KBM-7 (cell line): Measurements from ENCODE around the gene TARM1.

ENCODE experiments used
- DNase-seq: peaks from one replicate; pipeline ENCODE4 v3.0.0-alpha.2; 2015
- in situ Hi-C: fragments of 300-500 bp; cut with MboI; formaldehyde crosslinking; loops from 2 replicates; pipeline ENCODE4 v1.14.3; 2020; ENCODE audit warnings: low sequenced_read_pairs, low pct_unique_long_range_greater_than_20kb, mixed read lengths

The TARM1 gene

DNA sequence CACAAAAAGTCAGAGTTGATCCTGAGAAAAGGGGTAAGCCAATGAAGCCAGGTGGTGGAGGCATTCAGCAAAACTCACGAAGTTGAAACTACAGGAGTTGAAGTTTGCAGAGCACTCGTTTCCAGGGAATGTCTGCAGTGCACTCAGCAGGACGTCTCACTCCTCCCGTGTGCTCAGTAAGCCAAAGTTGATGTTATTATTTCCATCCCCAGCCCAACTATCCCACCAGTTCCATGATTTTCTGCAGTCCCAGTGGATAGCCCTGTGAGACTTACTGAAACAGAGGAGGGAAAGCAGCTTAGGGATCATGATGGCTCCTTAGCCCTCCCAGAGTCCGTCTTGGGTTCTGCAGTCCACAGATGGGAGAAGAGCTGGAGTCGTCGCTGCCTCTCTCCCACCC, at the start of gene TARM1:
Gene TARM1 (minus strand): TSS at position 334 of the 400 bp plus-strand sequence. CDS start 25 bp downstream, at position 309.
- in situ Hi-C loops: no loop called here
- DNase-seq: no peak

DNA sequence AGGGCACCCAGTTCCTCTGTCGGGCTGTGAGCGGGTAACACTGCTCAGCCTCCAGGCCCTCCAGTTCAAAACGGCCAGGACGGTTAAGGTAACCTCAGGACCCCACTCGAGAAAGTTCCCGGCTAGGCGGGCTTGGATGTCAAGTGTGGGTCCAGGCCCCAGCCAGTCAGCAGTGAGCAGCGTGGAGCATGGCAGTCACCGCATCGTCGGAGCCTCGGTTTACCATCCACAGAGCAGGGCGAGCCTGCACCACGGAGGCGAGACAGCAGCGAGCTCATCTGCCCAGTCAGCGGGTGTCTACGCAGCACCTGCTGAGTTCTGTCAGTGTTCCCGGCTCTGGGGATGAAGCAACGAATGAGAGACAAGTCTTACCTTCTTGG, 48.4 kb upstream of the TARM1 start:
- no peak for DNase-seq
- in situ Hi-C loops: no loop called here

DNA sequence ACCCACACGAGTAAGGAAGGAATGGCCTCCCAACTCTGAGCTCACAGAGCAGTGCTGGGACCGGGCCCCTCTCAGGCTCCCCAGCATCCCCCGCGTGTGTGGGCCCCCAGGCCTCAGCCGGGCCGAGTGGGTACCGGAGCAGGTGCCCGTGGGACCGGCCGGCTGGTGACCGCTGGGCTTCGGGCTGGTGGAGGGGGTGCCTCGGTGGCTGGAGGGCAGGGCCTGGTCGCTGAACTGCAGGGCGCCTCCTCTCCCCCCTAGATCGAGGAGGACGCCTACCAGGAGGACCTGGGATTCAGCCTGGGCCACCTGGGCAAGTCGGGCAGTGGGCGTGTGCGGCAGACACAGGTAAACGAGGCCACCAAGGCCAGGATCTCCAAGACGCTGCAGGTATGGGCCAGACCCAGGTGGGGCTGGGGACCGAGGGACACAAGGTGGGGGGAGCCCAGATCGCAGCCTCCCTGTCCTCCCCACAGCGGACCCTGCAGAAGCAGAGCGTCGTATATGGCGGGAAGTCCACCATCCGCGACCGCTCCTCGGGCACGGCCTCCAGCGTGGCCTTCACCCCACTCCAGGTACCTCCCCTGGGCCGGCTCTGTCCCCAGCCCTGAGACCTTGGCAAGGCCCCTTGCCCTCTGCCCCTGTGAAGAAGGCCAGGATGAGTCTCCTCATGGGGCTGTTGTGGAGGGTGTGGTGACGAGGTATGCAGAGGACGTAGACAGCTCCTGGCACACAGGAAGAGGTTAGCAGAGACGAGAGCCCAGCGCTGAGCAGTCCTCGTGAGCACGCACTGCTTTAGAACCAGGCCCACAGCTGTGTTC, 47.8 kb upstream of the TARM1 start:
- in situ Hi-C loops: no loop called here
- no peak for DNase-seq

DNA sequence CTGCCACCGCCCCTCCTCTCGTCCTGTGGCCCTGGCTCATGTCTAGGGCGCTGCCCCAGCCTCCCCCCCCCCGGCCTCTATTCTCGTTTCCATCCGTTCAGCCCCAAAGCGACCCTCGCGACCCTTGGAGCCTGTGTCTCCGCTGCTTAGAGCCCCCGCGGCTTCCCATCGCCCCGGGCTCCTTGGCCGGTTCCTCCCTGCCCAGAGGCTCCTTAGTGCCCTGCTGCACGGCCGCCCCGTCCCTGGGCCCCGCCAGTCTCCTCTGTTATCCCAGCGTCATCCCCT, 47.2 kb upstream of the TARM1 start:
- in situ Hi-C loops: no loop called here

DNA sequence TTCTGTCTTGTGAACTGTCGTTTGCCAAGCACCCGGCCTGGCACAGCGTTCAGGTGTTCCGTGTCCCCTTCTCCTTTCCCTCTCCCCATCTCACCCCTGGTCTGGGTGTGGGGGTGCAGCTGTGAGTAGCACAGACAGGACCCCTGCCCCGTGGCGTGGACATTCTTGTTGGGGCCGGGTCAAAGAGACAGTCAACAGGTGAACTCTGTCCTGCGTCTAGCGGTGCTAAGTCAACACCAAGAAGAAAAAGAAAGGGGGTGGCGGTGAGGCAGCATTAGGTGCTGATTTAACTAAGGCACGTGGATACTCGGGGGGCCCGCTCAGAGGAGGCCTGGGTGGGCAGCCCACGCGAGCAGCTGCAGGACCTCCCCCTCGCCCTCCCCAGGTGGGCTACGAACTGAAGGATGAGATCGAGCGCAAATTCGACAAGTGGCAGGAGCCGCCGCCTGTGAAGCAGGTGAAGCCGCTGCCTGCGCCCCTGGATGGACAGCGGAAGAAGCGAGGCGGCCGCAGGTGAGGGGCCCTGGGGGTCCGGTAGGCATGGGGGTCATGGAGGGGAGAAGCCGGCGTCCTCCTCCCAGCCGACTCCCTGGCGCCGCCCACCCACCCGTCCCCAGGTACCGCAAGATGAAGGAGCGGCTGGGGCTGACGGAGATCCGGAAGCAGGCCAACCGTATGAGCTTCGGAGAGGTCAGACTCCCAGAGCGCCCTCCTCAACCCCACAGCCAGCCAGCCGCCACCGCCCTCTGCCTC, 46.7 kb upstream of the TARM1 start:
- DNase-seq: no peak
- in situ Hi-C loops: no loop called here

More for the DNA sequence above, 47.2 kb upstream of the TARM1 start:
- DNase-seq: no peak

DNA sequence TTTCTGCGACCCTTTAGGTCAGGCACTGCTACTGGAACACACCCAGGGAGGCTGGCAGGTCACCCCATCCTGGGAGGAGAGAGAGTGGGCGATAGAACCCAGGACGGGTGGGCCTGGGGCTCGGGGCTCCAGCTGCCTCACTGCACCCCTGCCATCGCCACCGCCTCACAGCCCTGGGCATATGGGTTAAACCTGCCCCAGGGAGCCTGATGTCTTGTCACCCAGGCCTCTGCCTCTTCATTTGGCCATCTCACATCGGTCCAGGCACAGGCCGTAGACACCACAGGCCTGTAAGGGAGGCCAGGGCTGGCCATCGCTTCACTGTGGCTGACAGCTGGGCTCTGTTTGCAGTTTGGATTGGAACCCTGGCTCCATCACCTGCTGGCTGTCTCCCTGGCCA, 44.5 kb upstream of the TARM1 start:
- DNase-seq: no peak
- in situ Hi-C loops: no loop called here

DNA sequence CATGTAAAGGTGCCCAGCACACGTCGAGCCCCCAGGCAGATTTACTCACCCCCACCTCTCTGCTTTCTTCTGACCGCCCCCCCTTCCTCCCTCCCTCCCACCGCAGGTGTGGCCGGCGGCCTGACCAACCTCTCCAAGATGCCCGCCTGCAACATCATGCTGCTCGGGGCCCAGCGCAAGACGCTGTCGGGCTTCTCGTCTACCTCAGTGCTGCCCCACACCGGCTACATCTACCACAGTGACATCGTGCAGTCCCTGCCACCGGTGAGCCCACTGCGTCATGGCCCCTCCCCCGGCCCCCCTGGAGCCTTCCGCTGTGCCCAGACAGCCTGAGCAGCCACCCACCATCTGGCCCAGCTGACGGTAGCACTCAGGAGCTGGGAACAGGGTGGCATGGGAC, 43.2 kb upstream of the TARM1 start:
- no peak for DNase-seq
- in situ Hi-C loops: no loop called here

DNA sequence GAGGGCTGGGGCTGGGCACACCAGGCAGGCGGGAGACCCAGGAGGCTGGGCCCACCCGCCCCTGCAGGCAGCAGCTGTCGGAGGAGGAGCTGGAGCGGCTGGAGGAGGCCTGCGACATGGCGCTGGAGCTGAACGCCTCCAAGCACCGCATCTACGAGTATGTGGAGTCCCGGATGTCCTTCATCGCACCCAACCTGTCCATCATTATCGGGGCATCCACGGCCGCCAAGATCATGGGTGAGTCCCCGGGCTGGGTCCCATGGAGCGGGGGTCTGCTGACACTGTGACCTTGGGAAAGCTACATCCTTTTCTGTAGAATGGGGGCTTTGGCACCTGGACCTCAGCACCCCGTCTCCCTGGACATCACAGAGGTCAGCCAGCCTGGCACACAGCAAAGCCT, 42.5 kb upstream of the TARM1 start:
- in situ Hi-C loops: no loop called here

DNA sequence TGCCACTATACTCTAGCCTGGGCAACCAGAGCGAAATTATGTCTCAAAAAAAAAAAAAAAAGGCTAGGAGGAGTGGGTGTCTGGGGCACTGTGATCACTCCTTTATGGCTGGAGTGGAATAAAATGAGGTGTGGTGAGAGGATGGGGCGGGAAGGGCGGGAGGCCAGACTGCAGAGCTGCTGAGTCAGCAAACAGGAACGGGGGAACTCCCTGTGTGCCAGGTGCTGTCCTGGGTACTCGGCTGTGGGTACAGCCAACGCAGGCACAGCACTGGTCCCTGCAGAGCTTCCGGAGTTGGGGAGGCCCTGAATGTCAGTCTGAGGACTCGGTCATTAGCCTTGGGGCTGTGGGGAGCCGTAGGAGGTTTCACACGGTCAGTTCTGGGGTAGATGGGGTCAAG, 40.1 kb upstream of the TARM1 start:
- in situ Hi-C loops: no loop called here
- no peak for DNase-seq

More for the DNA sequence above, 42.5 kb upstream of the TARM1 start:
- DNase-seq: no peak

DNA sequence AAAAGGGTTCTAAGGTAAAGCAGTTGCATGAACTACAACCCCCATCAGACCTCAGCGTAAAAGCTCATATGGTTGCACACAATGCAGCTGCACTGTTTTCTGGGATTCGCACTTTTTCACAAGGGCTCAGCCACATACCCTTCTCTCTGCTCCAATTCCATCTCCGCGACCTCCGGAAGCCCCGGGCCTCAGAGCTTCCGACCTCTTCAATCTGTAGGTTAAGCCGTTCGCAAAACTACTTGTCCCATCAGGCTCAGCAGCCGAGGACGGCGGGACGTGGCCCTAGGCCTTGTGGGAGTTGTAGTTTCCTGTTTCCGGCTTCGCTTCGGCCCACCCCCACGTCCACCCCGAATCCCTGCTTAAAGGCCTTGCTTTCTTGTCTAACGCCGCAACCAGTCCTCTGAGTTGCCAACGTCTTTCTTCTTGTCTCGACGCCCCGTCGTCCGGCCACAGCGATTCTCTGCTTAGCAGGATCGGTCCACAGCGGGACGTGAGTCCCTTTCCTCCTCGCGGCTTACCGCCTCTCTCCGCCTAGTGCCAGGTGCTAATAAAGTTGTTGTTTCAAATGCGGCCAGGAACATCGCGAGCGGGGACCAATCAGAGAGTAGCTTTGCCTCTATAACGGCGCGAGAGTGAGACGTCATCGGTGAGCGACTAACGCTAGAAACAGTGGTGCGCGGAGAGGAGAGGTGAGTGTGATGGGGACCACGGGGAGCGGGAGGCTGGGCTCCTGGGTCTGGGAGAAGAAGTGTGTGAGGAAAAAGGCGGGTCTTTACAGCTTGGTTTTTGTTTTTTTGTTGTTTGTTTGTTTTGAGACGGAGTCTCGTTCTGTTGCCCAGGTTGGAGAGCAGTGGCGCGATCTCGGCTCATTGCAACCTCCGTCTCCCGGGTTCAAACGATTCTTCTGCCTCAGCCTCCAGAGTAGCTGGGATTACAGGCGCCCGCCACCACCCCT, 34.2 kb upstream of the TARM1 start, which contains the start of the genes PRPF31 and TFPT:
Gene PRPF31 (plus strand): TSS at position 646 of the 955 bp plus-strand sequence. CDS start 2,525 bp downstream, outside the sequence.
Gene TFPT (minus strand): TSS at position 549 of the 955 bp plus-strand sequence. CDS start 388 bp downstream, at position 161.
- in situ Hi-C loops: no loop called here

DNA sequence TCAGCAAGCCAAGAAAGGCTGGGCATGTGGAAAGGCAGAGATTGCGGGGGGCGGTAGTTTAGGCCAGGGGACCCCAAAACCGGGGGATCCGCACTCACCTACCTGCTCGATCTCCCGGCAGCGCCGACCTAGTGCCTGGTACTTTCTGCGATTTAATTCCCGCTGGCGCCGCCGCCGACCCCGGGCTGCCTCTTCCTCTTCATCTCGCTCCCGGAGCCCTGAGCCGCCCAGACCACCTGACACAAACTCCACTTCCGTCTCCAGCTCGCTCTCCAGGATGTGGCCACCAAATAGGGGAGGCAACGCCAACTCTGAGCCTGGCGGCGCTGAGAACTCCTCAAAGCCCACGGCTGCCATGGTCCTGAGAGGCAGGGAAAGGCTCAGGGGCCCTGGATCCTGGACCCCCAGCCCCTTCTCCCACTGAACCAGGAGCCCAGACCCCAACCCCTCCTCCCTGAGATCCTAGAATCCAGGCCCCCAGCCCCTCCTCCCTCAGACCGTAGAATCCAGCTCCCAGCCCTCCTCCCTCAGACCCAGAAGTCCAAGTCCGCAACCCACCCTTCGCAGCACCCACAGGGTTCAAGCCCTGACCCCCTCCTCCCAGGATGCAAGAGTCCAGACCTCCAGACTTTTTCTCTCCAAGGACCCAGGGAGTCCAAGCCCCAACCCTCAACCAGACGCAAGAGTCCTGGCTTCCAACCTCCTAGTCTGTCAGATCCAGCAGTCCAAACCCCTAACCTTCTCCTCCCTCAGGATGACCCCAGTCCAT, 33.4 kb upstream of the TARM1 start:
- in situ Hi-C loops: no loop called here
- DNase-seq: peak; percentile 74

More for the DNA sequence above, 34.2 kb upstream of the TARM1 start, which contains the start of the genes PRPF31 and TFPT:
- DNase-seq: peak; percentile 98

DNA sequence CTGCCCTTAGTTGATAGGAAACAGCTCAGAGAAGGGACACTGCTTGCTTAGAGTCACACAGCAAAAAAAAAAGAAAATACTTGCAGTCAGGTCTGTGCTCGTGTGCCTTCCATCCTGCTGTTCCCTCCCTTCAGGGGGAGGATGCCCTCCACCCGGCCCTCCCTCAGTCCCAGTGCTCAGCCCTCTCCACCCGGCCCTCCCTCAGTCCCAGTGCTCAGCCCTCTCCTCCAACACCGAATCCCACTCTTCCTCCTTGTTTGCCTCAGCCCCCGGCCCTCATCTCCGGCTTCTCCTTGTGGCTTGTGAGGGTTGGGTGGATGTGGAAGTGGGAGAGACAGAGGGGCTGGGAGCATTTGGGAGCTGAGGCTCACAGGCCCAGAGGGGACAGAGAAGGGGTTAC, 28.5 kb upstream of the TARM1 start:
- no peak for DNase-seq
- in situ Hi-C loops: no loop called here

DNA sequence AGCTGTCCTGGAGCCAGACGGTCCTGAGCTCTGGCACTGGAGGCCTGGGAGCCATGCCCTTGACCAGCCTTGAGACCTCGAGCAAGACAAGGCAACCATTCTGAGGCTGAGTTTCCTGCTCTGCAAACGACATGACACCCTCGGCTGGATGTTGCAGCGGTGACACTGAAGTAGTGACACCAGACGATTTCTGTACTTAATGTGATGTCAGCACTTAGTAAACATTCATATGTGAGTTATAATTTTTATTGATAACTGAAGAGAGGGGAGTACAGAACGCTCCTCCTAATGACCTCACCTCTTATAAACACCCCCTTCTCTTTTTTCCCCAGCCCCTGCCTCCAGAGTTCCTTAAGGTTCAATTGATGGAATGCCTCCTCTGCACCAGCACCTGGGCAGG, 27.3 kb upstream of the TARM1 start:
- in situ Hi-C loops: no loop called here
- no peak for DNase-seq

DNA sequence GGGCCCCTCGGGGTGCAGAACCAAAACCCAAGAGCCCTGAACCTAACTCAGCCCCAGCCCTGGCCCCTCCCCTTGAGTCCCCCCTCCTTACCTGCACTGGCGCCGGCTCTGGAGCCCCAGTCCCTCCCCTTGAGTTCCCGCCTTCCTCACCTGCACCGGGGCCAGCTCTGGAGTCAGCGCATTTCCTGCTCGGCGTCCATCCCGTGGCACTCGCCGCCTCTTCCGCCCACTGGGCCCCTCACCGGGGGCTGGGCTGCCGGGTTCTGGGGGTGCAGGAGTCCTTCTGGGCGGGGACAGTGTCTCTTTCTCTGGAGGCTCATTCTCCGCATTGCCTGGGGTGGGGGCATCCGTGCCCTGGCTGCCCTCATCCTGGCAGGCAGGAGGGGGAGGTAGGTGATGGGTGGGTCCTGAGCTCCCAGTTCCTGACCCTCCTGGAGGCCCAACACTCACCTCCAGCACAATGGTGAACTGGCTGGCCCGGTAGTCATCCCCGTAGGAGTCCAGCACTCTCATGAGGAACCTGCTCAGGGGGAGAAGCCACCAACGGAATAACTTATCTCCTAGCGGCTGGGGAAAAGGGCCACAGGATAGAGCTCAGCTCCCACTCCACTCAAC, 26.8 kb upstream of the TARM1 start:
- in situ Hi-C loops: no loop called here
- DNase-seq: no peak

DNA sequence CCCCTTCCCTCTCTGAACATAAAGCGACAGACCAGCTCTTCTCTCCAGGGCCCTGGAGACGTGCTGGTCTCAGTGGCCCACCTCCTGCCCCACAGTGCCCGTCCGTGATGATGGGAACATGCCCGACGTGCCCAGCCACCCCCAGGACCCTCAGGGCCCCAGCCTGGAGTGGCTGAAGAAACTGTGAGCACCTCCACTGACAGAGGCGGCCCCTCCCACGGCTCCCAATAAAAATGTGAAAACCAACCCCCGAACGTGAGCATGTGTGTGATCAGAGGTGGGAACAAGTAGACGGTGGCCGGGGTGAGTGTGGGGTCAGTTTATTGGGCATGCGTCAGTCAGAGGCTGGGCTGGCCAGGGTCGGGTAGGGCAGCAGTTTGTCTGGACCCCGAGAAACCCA, 25.6 kb upstream of the TARM1 start:
- in situ Hi-C loops: no loop called here
- no peak for DNase-seq

DNA sequence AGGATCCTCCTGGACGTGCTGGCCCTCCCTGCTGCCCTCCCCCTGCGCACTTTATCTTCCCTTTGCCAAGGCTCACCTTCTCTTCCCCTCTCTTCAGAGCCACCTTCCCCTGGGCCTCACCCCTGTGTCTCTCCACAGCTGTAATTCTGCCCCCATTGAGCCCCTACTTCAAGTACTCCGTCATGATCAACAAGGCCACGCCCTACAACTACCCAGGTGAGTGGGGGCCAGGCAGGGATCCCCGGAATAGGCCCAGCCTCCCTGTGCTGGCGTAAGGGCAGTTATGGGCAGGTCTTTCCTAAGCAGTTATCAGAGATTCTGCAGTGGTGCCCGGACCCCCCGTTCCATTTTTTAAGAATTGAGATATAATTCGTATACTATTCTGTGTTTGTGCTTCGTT, 24.6 kb upstream of the TARM1 start:
- in situ Hi-C loops: no loop called here
- DNase-seq: no peak

DNA sequence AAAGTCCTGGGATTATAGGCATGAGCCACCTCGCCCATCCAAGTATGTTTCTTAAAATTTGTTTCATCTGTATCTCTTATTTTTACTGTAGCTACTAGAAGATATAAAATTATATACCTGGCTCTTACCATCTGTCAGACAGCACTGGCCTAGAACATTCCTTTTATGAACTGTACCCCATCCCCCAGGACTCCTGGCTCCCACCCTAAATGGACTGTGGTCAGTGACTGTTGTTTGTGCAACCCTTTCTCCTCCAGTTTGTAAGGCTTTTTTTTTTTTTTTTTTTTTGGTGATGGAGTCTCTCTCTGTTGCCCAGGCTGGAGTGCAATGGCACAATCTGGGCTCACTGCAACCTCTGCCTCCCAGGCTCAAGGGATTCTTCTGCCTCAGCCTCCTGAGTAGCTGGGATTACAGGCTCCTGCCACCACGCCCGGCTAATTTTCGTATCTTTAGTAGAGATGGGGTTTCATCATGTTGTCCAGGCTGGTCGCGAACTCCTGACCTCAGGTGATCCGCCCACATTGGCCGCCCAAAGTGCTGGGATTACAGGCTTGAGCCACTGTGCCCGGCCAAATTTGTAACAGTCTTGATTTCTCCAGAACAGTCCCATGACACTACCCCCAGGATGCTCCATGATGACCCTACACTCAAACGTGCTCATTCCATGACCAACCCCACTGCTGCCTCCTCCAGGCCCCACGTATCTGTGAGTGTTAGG, 24.0 kb upstream of the TARM1 start:
- DNase-seq: no peak
- in situ Hi-C loops: no loop called here
